ENCODE measurements around the gene BMP8A.

GRCh38 chr1:39494671-39495410 is 3.4 kb downstream of the BMP8A start:
- TF ChIP-seq CTCF (IDR thresholded peaks at IDR 0.05) (no peak), EZH2phosphoT487 (IDR thresholded peaks at IDR 0.05) (no peak)
